Amygdala (tissue), 56 donors: ENCODE data around the gene CAMK4.
"Not testable (repeated sequence)": the region's sequence is repeated elsewhere in the genome, so short reads cannot be mapped to it uniquely, and the experiment has no call there.

Experiments
- DNase-seq, 56 donors: peaks; one replicate each; lab custom pipeline; 2025; lab: John Stamatoyannopoulos, UW

The CAMK4 gene

DNA sequence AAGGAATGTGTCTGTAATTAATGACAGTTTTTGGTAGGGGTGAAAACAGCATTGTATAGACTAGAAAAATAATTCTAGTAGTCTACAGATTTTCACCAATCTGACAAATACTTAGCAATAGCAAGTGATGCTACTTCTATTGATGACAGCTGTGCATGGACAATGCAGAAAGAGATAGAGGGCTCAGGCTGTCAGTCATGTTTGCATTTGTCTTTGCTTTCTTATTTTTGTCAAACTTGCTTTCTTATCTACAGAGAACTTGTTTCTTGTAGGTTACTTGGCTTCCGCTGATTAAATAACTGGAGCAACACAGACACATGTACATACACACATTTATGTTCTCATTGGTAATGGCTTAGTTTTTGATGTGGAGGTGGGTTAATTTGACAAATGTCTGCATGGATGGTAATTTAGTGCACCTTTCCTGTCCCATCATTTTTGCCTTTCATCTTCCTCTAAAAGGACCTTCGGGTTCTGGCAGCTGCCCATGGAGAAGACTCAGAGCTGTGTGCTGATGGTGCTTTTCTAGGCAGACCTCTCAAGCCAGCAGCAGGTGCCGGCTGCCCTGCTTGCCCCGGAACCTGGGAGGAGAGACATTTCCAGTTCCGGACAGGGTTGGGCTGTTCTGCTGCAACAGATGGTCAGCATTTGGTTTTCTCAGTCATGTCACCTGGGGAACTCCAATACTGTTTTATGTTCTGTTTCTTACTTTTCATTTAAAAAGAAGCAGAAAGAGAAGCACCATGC is 28.8 kb downstream of the CAMK4 start:
- DNase-seq = no peak

- no peak for DNase-seq
Measured at GRCh38 chr5:111254613-111255012, 30.4 kb downstream of the CAMK4 start.

GRCh38 chr5:111255169-111255568 is 31.0 kb downstream of the CAMK4 start:
- DNase-seq = no peak

DNA sequence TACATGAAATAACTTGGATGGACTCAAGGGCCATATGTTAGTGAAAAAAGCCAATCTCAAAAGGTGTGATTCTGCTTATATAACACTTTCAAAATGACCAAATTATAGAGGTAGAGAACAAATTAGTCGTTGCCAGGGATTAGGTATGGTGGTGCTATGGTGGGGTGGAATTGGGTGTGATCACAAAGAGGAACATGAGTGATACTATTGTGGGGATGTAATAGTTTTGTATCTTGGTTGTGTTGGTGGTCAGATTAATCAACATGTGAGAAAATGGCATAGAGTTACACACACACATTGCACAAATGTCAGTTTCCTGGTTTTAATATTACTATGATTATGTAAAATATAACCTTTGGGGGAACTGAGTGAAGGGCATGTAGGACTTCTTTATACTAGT is 31.9 kb downstream of the CAMK4 start:
- DNase-seq = no peak

GRCh38 chr5:111257610-111258009 is 33.4 kb downstream of the CAMK4 start:
- DNase-seq = not testable (repeated sequence)

DNA sequence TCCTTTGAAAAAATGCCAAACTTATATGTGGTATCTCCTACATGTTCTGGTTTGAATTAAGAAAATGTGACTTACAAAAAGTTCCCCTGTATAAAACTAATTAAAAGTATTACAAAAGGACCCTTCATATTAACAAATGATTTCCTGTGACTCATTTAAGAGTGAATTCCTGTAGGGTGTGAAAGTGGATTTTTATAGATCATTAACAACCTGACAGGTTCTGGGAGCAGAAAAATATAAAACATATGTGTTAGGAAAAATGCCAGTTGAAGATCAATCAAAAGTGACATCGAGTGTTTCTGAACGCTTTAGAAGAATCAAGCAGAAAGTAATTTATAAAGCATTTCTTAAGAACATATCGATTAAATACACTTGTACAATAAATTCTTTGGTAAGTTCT is 35.5 kb downstream of the CAMK4 start:
- DNase-seq = no peak

- DNase-seq = no peak
Measured at GRCh38 chr5:111261610-111262009, 37.4 kb downstream of the CAMK4 start.

GRCh38 chr5:111262153-111262552 is 38.0 kb downstream of the CAMK4 start:
- no peak for DNase-seq

DNA sequence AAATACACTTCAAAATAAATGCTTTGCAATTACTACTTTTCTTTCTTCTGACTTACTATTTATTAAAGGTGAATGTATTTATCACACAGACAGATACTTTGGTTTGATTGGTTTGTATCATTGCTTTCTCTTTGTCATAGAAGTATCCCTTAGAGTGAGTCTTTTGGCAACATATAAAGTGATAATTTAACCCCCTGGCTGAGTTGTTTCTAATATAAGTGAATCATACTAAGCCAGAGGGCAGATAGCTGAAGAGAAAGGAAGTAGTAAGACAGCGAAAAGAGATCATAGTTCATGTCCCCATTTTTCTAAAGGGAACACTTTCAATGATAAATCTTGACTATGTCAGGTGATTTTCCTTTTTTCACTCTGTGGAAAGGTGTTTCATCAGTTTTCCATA is 38.6 kb downstream of the CAMK4 start:
- DNase-seq = no peak

DNA sequence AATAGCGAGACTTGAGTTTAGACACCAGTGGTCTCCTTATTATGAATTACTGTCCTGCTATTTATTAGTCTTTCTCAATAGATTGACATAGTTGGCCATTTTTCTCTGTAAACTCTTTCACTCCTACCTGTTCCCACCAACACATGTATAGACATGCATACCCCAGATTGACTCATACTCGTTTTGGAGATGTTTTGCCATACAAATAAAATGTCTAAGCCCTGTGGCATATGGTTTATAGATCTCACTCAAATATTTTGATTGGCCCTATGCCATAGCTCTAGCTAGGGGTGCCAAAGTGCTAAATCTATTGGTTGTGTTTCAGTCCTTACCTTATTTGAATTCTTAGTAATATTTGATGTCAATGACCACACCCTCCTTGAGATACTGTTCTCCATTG is 42.3 kb downstream of the CAMK4 start:
- DNase-seq = no peak

GRCh38 chr5:111268300-111268699 is 44.1 kb downstream of the CAMK4 start:
- no peak for DNase-seq

DNA sequence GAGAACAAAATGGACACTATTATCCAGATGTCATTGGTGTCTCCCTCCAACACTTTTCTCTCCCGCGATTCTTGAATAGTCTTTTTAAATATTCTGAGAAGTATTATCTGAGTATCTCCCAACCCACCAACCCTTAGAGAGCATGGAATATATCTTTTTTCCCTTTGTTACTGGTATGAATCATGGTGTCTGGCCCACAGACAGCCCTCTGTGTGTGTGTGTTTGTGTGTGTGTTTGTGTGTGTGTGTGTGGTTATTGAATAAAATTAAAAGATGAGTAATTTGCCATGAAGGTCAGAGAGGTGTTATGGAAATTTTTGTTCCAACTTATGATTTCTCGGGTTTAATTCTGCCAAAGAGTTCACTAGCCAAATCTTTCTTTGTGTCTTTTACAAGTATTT is 47.7 kb downstream of the CAMK4 start:
- no peak for DNase-seq

DNA sequence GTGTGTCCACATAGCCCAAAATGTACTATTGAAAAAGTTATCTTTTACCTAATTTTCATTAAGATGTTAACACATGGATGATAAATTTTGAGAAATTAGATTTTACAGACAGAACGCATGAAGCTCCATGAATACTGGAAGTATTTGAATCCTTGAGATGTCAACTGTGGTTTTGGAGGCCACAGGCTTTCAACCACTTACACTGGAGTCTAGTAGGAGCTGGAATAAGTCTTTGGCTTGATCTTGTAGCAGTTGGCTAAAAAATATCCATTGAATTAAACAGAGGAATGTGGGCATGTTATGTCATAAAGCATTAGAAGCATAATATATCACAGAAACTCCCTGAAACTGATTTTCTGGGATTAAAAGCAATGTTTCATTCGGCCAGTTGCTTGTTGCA is 52.9 kb downstream of the CAMK4 start:
- DNase-seq = no peak

GRCh38 chr5:111278858-111279504 is 54.8 kb downstream of the CAMK4 start:
- DNase-seq = peak in 15 of 56 donors; percentile 0 to 58 (median 11)

- peak in 12 of 56 donors; percentile 1 to 50 (median 9) for DNase-seq
Measured at GRCh38 chr5:111280282-111280951, 56.2 kb downstream of the CAMK4 start.

GRCh38 chr5:111282798-111283197 is 58.6 kb downstream of the CAMK4 start:
- DNase-seq = no peak

GRCh38 chr5:111284825-111285224 is 60.6 kb downstream of the CAMK4 start:
- DNase-seq = no peak

GRCh38 chr5:111294551-111294950 is 70.4 kb downstream of the CAMK4 start:
- DNase-seq = no peak

- DNase-seq = no peak
Measured at GRCh38 chr5:111295649-111296048, 71.5 kb downstream of the CAMK4 start.

DNA sequence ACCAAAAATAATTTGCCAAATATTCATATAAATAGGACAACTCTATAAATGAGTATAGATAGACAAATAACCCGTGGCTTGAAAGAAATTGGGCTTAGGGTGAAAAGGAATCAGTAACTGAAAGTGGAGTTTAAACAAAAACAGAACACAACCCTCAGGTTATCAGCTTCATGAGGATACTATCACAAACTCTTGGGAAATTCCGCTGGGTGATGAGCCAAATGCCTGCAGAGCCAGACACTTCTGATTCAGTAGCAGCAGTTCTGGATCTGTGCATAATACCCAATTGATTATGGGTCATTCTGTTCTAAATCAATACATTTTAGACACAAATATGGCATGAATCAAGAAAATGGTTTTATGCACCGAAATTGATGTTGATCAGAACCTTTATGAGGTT is 72.4 kb downstream of the CAMK4 start:
- no peak for DNase-seq

- no peak for DNase-seq
Measured at GRCh38 chr5:111299067-111299481, 74.9 kb downstream of the CAMK4 start.
